SK-N-MC (cell line): ENCODE measurements around the gene USB1.
A peak's percentile ranks its signal among the peaks of the same experiment; 100 is the strongest.

Experiments used
- DNase-seq: peaks from one replicate; pipeline ENCODE4 v3.0.0-alpha.2; 2011; ENCODE audit warnings: low read depth, low spot score
- H3K27ac ChIP-seq: fragments of 200-600 bp; sonication (generic); 2 replicates; pipeline ENCODE4 v1.5.1; 2016; ENCODE audit warnings: mixed run types
- H3K36me3 ChIP-seq: fragments of 200-600 bp; sonication (generic); 2 replicates; pipeline ENCODE4 v1.6.1; 2017; ENCODE audit warnings: antibody characterized with exemption, low read length, mixed read lengths; ENCODE audit not compliant: insufficient read depth
- H3K4me3 ChIP-seq: fragments of 200-600 bp; sonication (generic); 2 replicates; pipeline ENCODE4 v1.5.1; 2016
- H3K9ac ChIP-seq: fragments of 200-600 bp; sonication (generic); 2 replicates; pipeline ENCODE4 v1.8.0; 2017; ENCODE audit warnings: mixed run types, mixed read lengths; ENCODE audit not compliant: insufficient read length
- H3K9me3 ChIP-seq: fragments of 200-600 bp; sonication (generic); 2 replicates; pipeline ENCODE4 v1.6.1; 2017; ENCODE audit warnings: low read depth, mild to moderate bottlenecking, antibody characterized with exemption, low read length, moderate library complexity, mixed read lengths
- EZH2 ChIP-seq: fragments of 200-600 bp; sonication (generic); IDR thresholded peaks from one replicate; pipeline ENCODE4 v1.6.1; 2017; ENCODE audit warnings: antibody characterized with exemption
- FOXP2 ChIP-seq: optimal IDR thresholded peaks from 2 replicates; pipeline ENCODE3; 2011; ENCODE audit warnings: mild to moderate bottlenecking, moderate library complexity; ENCODE audit not compliant: insufficient read depth; ENCODE audit errors: extremely low read length, control extremely low read depth
- POLR2AphosphoS5 ChIP-seq: IDR thresholded peaks from 2 replicates; pipeline ENCODE4 v1.6.1; 2012; ENCODE audit warnings: mild to moderate bottlenecking, low read depth, low read length, borderline replicate concordance

The USB1 gene

GRCh38 chr16:58000706-58001676, at the start of gene USB1:
USB1 (plus strand) TSS chr16:58001407; CDS start chr16:58001484, 77 bp downstream.
- Histone ChIP-seq H3K9ac (no peak within 1 kb of the TSS), H3K9me3 (no peaks in the 10 kb centered on the region), H3K4me3 (peak within 1 kb of the TSS; percentile 82), H3K36me3 (peaks cover 4% of the 10 kb centered on the region; the same call in 1 of the 2 replicates), H3K27ac (no peak within 1 kb of the TSS)
- no peak for DNase-seq
- TF ChIP-seq EZH2: no peak
- TF ChIP-seq POLR2AphosphoS5: peak; percentile 75
- no peak for TF ChIP-seq FOXP2

GRCh38 chr16:57952909-57953308, 48.3 kb upstream of the USB1 start:
- Histone ChIP-seq H3K27ac (no peak overlapping the region), H3K4me3 (no peak overlapping the region), H3K9me3 (no peaks in the 10 kb centered on the region), H3K9ac (no peak overlapping the region), H3K36me3 (no peaks in the 10 kb centered on the region)
- no peak for DNase-seq
- TF ChIP-seq POLR2AphosphoS5 (no peak), EZH2 (no peak), FOXP2 (no peak)

GRCh38 chr16:57953857-57954256, 47.4 kb upstream of the USB1 start:
- Histone ChIP-seq H3K36me3 (no peaks in the 10 kb centered on the region), H3K9ac (no peak overlapping the region), H3K4me3 (no peak overlapping the region), H3K9me3 (no peaks in the 10 kb centered on the region), H3K27ac (no peak overlapping the region)
- DNase-seq: no peak
- TF ChIP-seq POLR2AphosphoS5: no peak
- no peak for TF ChIP-seq EZH2
- TF ChIP-seq FOXP2: no peak

- no peak overlapping the region for H3K27ac ChIP-seq
- no peak for DNase-seq
- no peaks in the 10 kb centered on the region for H3K36me3 ChIP-seq
- H3K9me3 ChIP-seq: no peaks in the 10 kb centered on the region
- H3K9ac ChIP-seq: no peak overlapping the region
- TF ChIP-seq POLR2AphosphoS5 (no peak), FOXP2 (no peak), EZH2 (no peak)
- H3K4me3 ChIP-seq: no peak overlapping the region
Observed at GRCh38 chr16:57955572-57956188, 45.5 kb upstream of the USB1 start.

GRCh38 chr16:57956270-57956808, 44.9 kb upstream of the USB1 start:
- H3K36me3 ChIP-seq: no peaks in the 10 kb centered on the region
- DNase-seq: no peak
- TF ChIP-seq POLR2AphosphoS5: no peak
- no peak for TF ChIP-seq EZH2
- TF ChIP-seq FOXP2: no peak

GRCh38 chr16:57956924-57957672, 44.1 kb upstream of the USB1 start:
- Histone ChIP-seq H3K9me3 (no peaks in the 10 kb centered on the region), H3K4me3 (no peak overlapping the region), H3K9ac (no peak overlapping the region), H3K36me3 (no peaks in the 10 kb centered on the region), H3K27ac (no peak overlapping the region)
- TF ChIP-seq EZH2 (no peak), POLR2AphosphoS5 (no peak)
- no peak for DNase-seq

More at GRCh38 chr16:57956270-57956808, 44.9 kb upstream of the USB1 start:
- no peaks in the 10 kb centered on the region for H3K9me3 ChIP-seq
- no peak overlapping the region for H3K9ac ChIP-seq
- H3K27ac ChIP-seq: no peak overlapping the region
- no peak overlapping the region for H3K4me3 ChIP-seq

- no peak for DNase-seq
- no peak overlapping the region for H3K27ac ChIP-seq
- no peak for TF ChIP-seq FOXP2
- no peak for TF ChIP-seq POLR2AphosphoS5
- TF ChIP-seq EZH2: no peak
- H3K9me3 ChIP-seq: no peaks in the 10 kb centered on the region
- H3K9ac ChIP-seq: no peak overlapping the region
- no peak overlapping the region for H3K4me3 ChIP-seq
- H3K36me3 ChIP-seq: no peaks in the 10 kb centered on the region
Observed at GRCh38 chr16:57957673-57958392, 43.4 kb upstream of the USB1 start.
